Stimulated activated memory B cell treated with anti-CD40 and anti-IgM and Interleukin-4, amounts not matched to agents 10 μg/mL and 1 μg/mL and 100 μg/mL, for 72 hours (primary cell): ENCODE measurements around the gene EFCAB11.

ENCODE experiments used
- ATAC-seq: fragments of 150-1000 bp; cut with Tn5 transposase; 2 replicates; pipeline ENCODE4 v1.10.0; 2021
- H3K27ac Mint-ChIP-seq: one replicate; pipeline ENCODE4 v1.8.0; 2022; ENCODE audit warnings: mild to moderate bottlenecking, mixed read lengths
- H3K27me3 Mint-ChIP-seq: one replicate; pipeline ENCODE4 v1.8.0; 2022; ENCODE audit warnings: mixed read lengths
- H3K36me3 Mint-ChIP-seq: one replicate; pipeline ENCODE4 v1.8.0; 2022; ENCODE audit warnings: mixed read lengths
- H3K4me1 Mint-ChIP-seq: one replicate; pipeline ENCODE4 v1.8.0; 2022; ENCODE audit warnings: mixed read lengths
- H3K4me3 Mint-ChIP-seq: one replicate; pipeline ENCODE4 v1.8.0; 2022; ENCODE audit warnings: mild to moderate bottlenecking, moderate library complexity, mixed read lengths
- H3K9me3 Mint-ChIP-seq: one replicate; pipeline ENCODE4 v1.8.0; 2022; ENCODE audit warnings: mixed read lengths

EFCAB11 gene

GRCh38 chr14:89936654-89937185 lies 17.8 kb downstream of the EFCAB11 start:
- H3K27ac Mint-ChIP-seq: no peak overlapping the region
- H3K4me1 Mint-ChIP-seq: no peaks in the 10 kb centered on the region
- H3K4me3 Mint-ChIP-seq: no peak overlapping the region
- H3K36me3 Mint-ChIP-seq: peaks cover 10% of the 10 kb centered on the region
- no peaks in the 10 kb centered on the region for H3K27me3 Mint-ChIP-seq
- H3K9me3 Mint-ChIP-seq: no peaks in the 10 kb centered on the region
- no peak for ATAC-seq

GRCh38 chr14:89933002-89933401 lies 21.5 kb downstream of the EFCAB11 start:
- H3K9me3 Mint-ChIP-seq: no peaks in the 10 kb centered on the region
- H3K4me1 Mint-ChIP-seq: no peaks in the 10 kb centered on the region
- no peaks in the 10 kb centered on the region for H3K27me3 Mint-ChIP-seq
- peaks cover 24% of the 10 kb centered on the region for H3K36me3 Mint-ChIP-seq
- no peak overlapping the region for H3K4me3 Mint-ChIP-seq
- H3K27ac Mint-ChIP-seq: no peak overlapping the region
- ATAC-seq: no peak

- Mint-ChIP-seq H3K27me3 (no peaks in the 10 kb centered on the region), H3K9me3 (no peaks in the 10 kb centered on the region), H3K36me3 (peaks cover 19% of the 10 kb centered on the region), H3K4me1 (no peaks in the 10 kb centered on the region), H3K4me3 (no peak overlapping the region), H3K27ac (no peak overlapping the region)
- no peak for ATAC-seq
These were observed 27.2 kb downstream of the EFCAB11 start for GRCh38 chr14:89927186-89927865.

GRCh38 chr14:89926694-89927093 lies 27.8 kb downstream of the EFCAB11 start:
- H3K36me3 Mint-ChIP-seq: peaks cover 19% of the 10 kb centered on the region
- H3K9me3 Mint-ChIP-seq: no peaks in the 10 kb centered on the region
- no peak overlapping the region for H3K27ac Mint-ChIP-seq
- ATAC-seq: no peak
- H3K27me3 Mint-ChIP-seq: no peaks in the 10 kb centered on the region
- no peak overlapping the region for H3K4me3 Mint-ChIP-seq
- no peaks in the 10 kb centered on the region for H3K4me1 Mint-ChIP-seq

GRCh38 chr14:89924268-89924667 lies 30.3 kb downstream of the EFCAB11 start:
- Mint-ChIP-seq H3K9me3 (no peaks in the 10 kb centered on the region), H3K4me1 (no peaks in the 10 kb centered on the region), H3K27me3 (no peaks in the 10 kb centered on the region), H3K4me3 (no peak overlapping the region), H3K36me3 (peaks cover 5% of the 10 kb centered on the region), H3K27ac (no peak overlapping the region)
- no peak for ATAC-seq

- Mint-ChIP-seq H3K9me3 (no peaks in the 10 kb centered on the region), H3K4me3 (no peak overlapping the region), H3K27me3 (no peaks in the 10 kb centered on the region), H3K36me3 (peaks cover 5% of the 10 kb centered on the region), H3K4me1 (no peaks in the 10 kb centered on the region), H3K27ac (no peak overlapping the region)
- no peak for ATAC-seq
These were observed 32.3 kb downstream of the EFCAB11 start for GRCh38 chr14:89922031-89922907.

GRCh38 chr14:89921346-89921745 lies 33.2 kb downstream of the EFCAB11 start:
- Mint-ChIP-seq H3K27me3 (no peaks in the 10 kb centered on the region), H3K4me1 (no peaks in the 10 kb centered on the region), H3K36me3 (peaks cover 5% of the 10 kb centered on the region), H3K9me3 (no peaks in the 10 kb centered on the region), H3K4me3 (no peak overlapping the region), H3K27ac (no peak overlapping the region)
- ATAC-seq: no peak

GRCh38 chr14:89920056-89920455 lies 34.5 kb downstream of the EFCAB11 start:
- H3K4me3 Mint-ChIP-seq: no peak overlapping the region
- no peaks in the 10 kb centered on the region for H3K9me3 Mint-ChIP-seq
- no peaks in the 10 kb centered on the region for H3K4me1 Mint-ChIP-seq
- no peak for ATAC-seq
- no peaks in the 10 kb centered on the region for H3K27me3 Mint-ChIP-seq
- no peak overlapping the region for H3K27ac Mint-ChIP-seq
- H3K36me3 Mint-ChIP-seq: peaks cover 5% of the 10 kb centered on the region

GRCh38 chr14:89918721-89919120 lies 35.8 kb downstream of the EFCAB11 start:
- no peaks in the 10 kb centered on the region for H3K4me1 Mint-ChIP-seq

GRCh38 chr14:89915114-89915878 lies 39.2 kb downstream of the EFCAB11 start:
- H3K27me3 Mint-ChIP-seq: no peaks in the 10 kb centered on the region
- no peak overlapping the region for H3K4me3 Mint-ChIP-seq
- H3K4me1 Mint-ChIP-seq: peaks cover 4% of the 10 kb centered on the region
- H3K27ac Mint-ChIP-seq: no peak overlapping the region
- H3K9me3 Mint-ChIP-seq: no peaks in the 10 kb centered on the region
- peak; percentile 65 for ATAC-seq
- no peaks in the 10 kb centered on the region for H3K36me3 Mint-ChIP-seq

More at GRCh38 chr14:89918721-89919120, 35.8 kb downstream of the EFCAB11 start:
- no peak overlapping the region for H3K27ac Mint-ChIP-seq
- H3K36me3 Mint-ChIP-seq: no peaks in the 10 kb centered on the region
- no peaks in the 10 kb centered on the region for H3K9me3 Mint-ChIP-seq
- H3K27me3 Mint-ChIP-seq: no peaks in the 10 kb centered on the region
- no peak for ATAC-seq
- H3K4me3 Mint-ChIP-seq: no peak overlapping the region

GRCh38 chr14:89912667-89913211 lies 41.8 kb downstream of the EFCAB11 start:
- no peak overlapping the region for H3K4me3 Mint-ChIP-seq
- H3K9me3 Mint-ChIP-seq: no peaks in the 10 kb centered on the region
- H3K27ac Mint-ChIP-seq: no peak overlapping the region
- no peaks in the 10 kb centered on the region for H3K36me3 Mint-ChIP-seq
- no peaks in the 10 kb centered on the region for H3K27me3 Mint-ChIP-seq
- ATAC-seq: no peak
- H3K4me1 Mint-ChIP-seq: peaks cover 4% of the 10 kb centered on the region

- no peak overlapping the region for H3K27ac Mint-ChIP-seq
- no peak overlapping the region for H3K4me3 Mint-ChIP-seq
- no peaks in the 10 kb centered on the region for H3K9me3 Mint-ChIP-seq
- H3K4me1 Mint-ChIP-seq: peaks cover 4% of the 10 kb centered on the region
- no peaks in the 10 kb centered on the region for H3K27me3 Mint-ChIP-seq
- H3K36me3 Mint-ChIP-seq: no peaks in the 10 kb centered on the region
- ATAC-seq: no peak
These were observed 42.3 kb downstream of the EFCAB11 start for GRCh38 chr14:89912221-89912620.

- H3K4me3 Mint-ChIP-seq: no peak overlapping the region
- no peaks in the 10 kb centered on the region for H3K9me3 Mint-ChIP-seq
- H3K4me1 Mint-ChIP-seq: peaks cover 4% of the 10 kb centered on the region
- no peak overlapping the region for H3K27ac Mint-ChIP-seq
- no peaks in the 10 kb centered on the region for H3K27me3 Mint-ChIP-seq
- H3K36me3 Mint-ChIP-seq: no peaks in the 10 kb centered on the region
- no peak for ATAC-seq
These were observed 43.3 kb downstream of the EFCAB11 start for GRCh38 chr14:89911010-89911919.

- Mint-ChIP-seq H3K9me3 (no peaks in the 10 kb centered on the region), H3K4me3 (no peak overlapping the region), H3K36me3 (peaks cover 2% of the 10 kb centered on the region), H3K27ac (no peak overlapping the region), H3K4me1 (peaks cover 4% of the 10 kb centered on the region), H3K27me3 (no peaks in the 10 kb centered on the region)
- no peak for ATAC-seq
These were observed 43.9 kb downstream of the EFCAB11 start for GRCh38 chr14:89910691-89911009.
